Suprapubic skin (tissue), 4 donors: ENCODE data around the gene SERINC2. TPM values are rescaled to one million over a fixed set of nuclear protein-coding genes. Genes with fewer than 3 reads are reported as not detected.

Source experiments
- DNase-seq, 2 donors: peaks; one replicate each; pipeline ENCODE4 v3.0.0-alpha.2; 2019; ENCODE audit warnings: low spot score in 2 of 2
- H3K27ac ChIP-seq: fragments of 200-600 bp; sonication (generic); one replicate; pipeline ENCODE4 v1.5.1; 2019
- H3K27me3 ChIP-seq: fragments of 200-600 bp; sonication (generic); one replicate; pipeline ENCODE4 v1.5.1; 2019
- H3K36me3 ChIP-seq: fragments of 200-600 bp; sonication (generic); one replicate; pipeline ENCODE4 v1.5.1; 2019
- H3K4me1 ChIP-seq: fragments of 200-600 bp; sonication (generic); one replicate; pipeline ENCODE4 v1.5.1; 2019
- H3K4me3 ChIP-seq: fragments of 200-600 bp; sonication (generic); one replicate; pipeline ENCODE4 v1.5.1; 2019; ENCODE audit warnings: mild to moderate bottlenecking
- H3K9me3 ChIP-seq: fragments of 200-600 bp; sonication (generic); one replicate; pipeline ENCODE4 v1.5.1; 2019
- CTCF ChIP-seq, 2 donors: fragments of 200-600 bp in 1 of 2; fragments of 450-650 bp in 1 of 2; sonication (generic) in 1 of 2; IDR thresholded peaks; one replicate each; pipeline ENCODE4 v1.5.1; 2016 to 2019; ENCODE audit warnings: antibody characterized with exemption in 2 of 2, mild to moderate bottlenecking in 1 of 2, moderate library complexity in 1 of 2
- EP300 ChIP-seq: sonication (generic); formaldehyde crosslinking; IDR thresholded peaks from one replicate; pipeline ENCODE4 v1.6.1; 2017; ENCODE audit warnings: antibody characterized with exemption
- POLR2A ChIP-seq, 2 donors: fragments of 450-650 bp; IDR thresholded peaks; one replicate each; pipeline ENCODE4 v1.6.1; 2017; ENCODE audit warnings: antibody characterized with exemption in 2 of 2, mild to moderate bottlenecking in 2 of 2, moderate library complexity in 2 of 2
- POLR2AphosphoS5 ChIP-seq, 3 donors: sonication (generic); formaldehyde crosslinking; IDR thresholded peaks; one replicate each; pipeline ENCODE4 v1.6.1; 2017; ENCODE audit warnings: antibody characterized with exemption in 3 of 3
- WGBS: methylation state at CpG from one replicate; pipeline ENCODE4 v1.1.5; 2018; 5-methylcytosine and 5-hydroxymethylcytosine counted together
- total RNA-seq, 4 donors: library from RNA; depleted of rRNA; stranded (reverse); fragments of >200 nt; gene quantifications; one replicate each; pipeline ENCODE4 v1.1.0, GENCODE V29; 2016

Gene SERINC2
- total RNA-seq, 4 donors from 2014 or later, result 52.9 to 95.6 (median 68.3) TPM

- Histone ChIP-seq H3K27me3 (no peaks in the 10 kb centered on the region), H3K27ac (no peak overlapping the region), H3K36me3 (peaks cover 24% of the 10 kb centered on the region), H3K4me1 (peaks cover 36% of the 10 kb centered on the region), H3K9me3 (no peaks in the 10 kb centered on the region), H3K4me3 (no peak overlapping the region)
- TF ChIP-seq CTCF (IDR thresholded peaks at IDR 0.05), result no peak
- no peak for TF ChIP-seq EP300
- no peak for TF ChIP-seq POLR2AphosphoS5 (IDR thresholded peaks at IDR 0.05)
- no peak for TF ChIP-seq POLR2A (IDR thresholded peaks at IDR 0.05)
- 98% methylated on average over 4 of the region's 4 CpGs for WGBS
- no peak for DNase-seq
Measured at GRCh38 chr1:31370565-31370964, 42.4 kb upstream of the SERINC2 start.

- DNase-seq, result peak in 1 of 2 donors; percentile 37
- Histone ChIP-seq H3K4me3 (no peak overlapping the region), H3K27me3 (no peaks in the 10 kb centered on the region), H3K36me3 (peaks cover 18% of the 10 kb centered on the region), H3K9me3 (no peaks in the 10 kb centered on the region), H3K27ac (no peak overlapping the region), H3K4me1 (peaks cover 36% of the 10 kb centered on the region)
- TF ChIP-seq CTCF (IDR thresholded peaks at IDR 0.05), result no peak
- no peak for TF ChIP-seq POLR2AphosphoS5 (IDR thresholded peaks at IDR 0.05)
- TF ChIP-seq EP300, result no peak
- no peak for TF ChIP-seq POLR2A (IDR thresholded peaks at IDR 0.05)
- 79% methylated on average over 10 of the region's 10 CpGs for WGBS
Measured at GRCh38 chr1:31371121-31371959, 41.7 kb upstream of the SERINC2 start.

GRCh38 chr1:31372051-31372450, 41.0 kb upstream of the SERINC2 start:
- Histone ChIP-seq H3K4me1 (peaks cover 36% of the 10 kb centered on the region), H3K4me3 (peak overlapping the region; percentile 52), H3K36me3 (peaks cover 11% of the 10 kb centered on the region), H3K9me3 (no peaks in the 10 kb centered on the region), H3K27ac (peak overlapping the region; percentile 27), H3K27me3 (no peaks in the 10 kb centered on the region)
- WGBS, result 73% methylated on average over 3 of the region's 3 CpGs
- TF ChIP-seq EP300, result no peak
- TF ChIP-seq POLR2A (IDR thresholded peaks at IDR 0.05), result no peak
- no peak for TF ChIP-seq POLR2AphosphoS5 (IDR thresholded peaks at IDR 0.05)
- TF ChIP-seq CTCF (IDR thresholded peaks at IDR 0.05), result no peak
- DNase-seq, result no peak

- TF ChIP-seq CTCF (IDR thresholded peaks at IDR 0.05), result no peak
- no peak for TF ChIP-seq POLR2AphosphoS5 (IDR thresholded peaks at IDR 0.05)
- TF ChIP-seq EP300, result no peak
- no peak for TF ChIP-seq POLR2A (IDR thresholded peaks at IDR 0.05)
- Histone ChIP-seq H3K36me3 (peaks cover 4% of the 10 kb centered on the region), H3K4me3 (peak overlapping the region; percentile 52), H3K27me3 (no peaks in the 10 kb centered on the region), H3K9me3 (no peaks in the 10 kb centered on the region), H3K27ac (peak overlapping the region; percentile 90), H3K4me1 (peaks cover 36% of the 10 kb centered on the region)
- WGBS, result 25% methylated on average over 10 of the region's 10 CpGs
- no peak for DNase-seq
Measured at GRCh38 chr1:31372751-31373055, 40.3 kb upstream of the SERINC2 start.

GRCh38 chr1:31373056-31373896, 39.7 kb upstream of the SERINC2 start, which contains the start of gene FABP3:
FABP3 (minus strand) TSS chr1:31373076; CDS start chr1:31373014, 62 bp downstream.
- Histone ChIP-seq H3K27me3 (no peaks in the 10 kb centered on the region), H3K4me1 (peaks cover 36% of the 10 kb centered on the region), H3K4me3 (peak within 1 kb of the TSS; percentile 52), H3K36me3 (no peaks in the 10 kb centered on the region), H3K27ac (peak within 1 kb of the TSS; percentile 90), H3K9me3 (no peaks in the 10 kb centered on the region)
- no peak for TF ChIP-seq EP300
- no peak for TF ChIP-seq POLR2AphosphoS5 (IDR thresholded peaks at IDR 0.05)
- TF ChIP-seq POLR2A (IDR thresholded peaks at IDR 0.05), result no peak
- TF ChIP-seq CTCF (IDR thresholded peaks at IDR 0.05), result no peak
- DNase-seq, result peak; percentile 89 to 92
- WGBS, result under 1% methylated on average over 42 of the region's 44 CpGs
